H1 (cell line): ENCODE results near the gene OBSCN. TPM values are rescaled to one million over a fixed set of nuclear protein-coding genes. Genes with fewer than 3 reads are reported as not detected.

Source experiments
- BRCA1 ChIP-seq: IDR thresholded peaks from 2 replicates; pipeline ENCODE4 v1.6.1; 2012; ENCODE audit warnings: low read depth, low read length, improper control_type of control experiment
- CHD7 ChIP-seq: fragments of 300-600 bp; sonication (generic); IDR thresholded peaks from 2 replicates; pipeline ENCODE4 v1.7.1; 2012; ENCODE audit warnings: low read length, moderate library complexity, mild to moderate bottlenecking, inconsistent platforms; ENCODE audit not compliant: insufficient replicate concordance
- SIN3A ChIP-seq, 2 experiments: IDR thresholded peaks in 1 of 2; conservative IDR thresholded peaks in 1 of 2; 2 replicates each; pipeline ENCODE4 v1.6.1; 2011 to 2012; ENCODE audit warnings: low read length in 2 of 2, improper control_type of control experiment in 1 of 2, low read depth in 1 of 2, mild to moderate bottlenecking in 1 of 2
- SP4 ChIP-seq: IDR thresholded peaks from 2 replicates; pipeline ENCODE4 v1.6.1; 2012; ENCODE audit warnings: low read length, inconsistent platforms
- SRF ChIP-seq: IDR thresholded peaks from 2 replicates; pipeline ENCODE4 v1.6.1; 2011; ENCODE audit warnings: mild to moderate bottlenecking, low read depth, low read length, moderate library complexity
- TAF7 ChIP-seq: optimal IDR thresholded peaks from 2 replicates; pipeline ENCODE3; 2011; ENCODE audit warnings: low read depth, mild to moderate bottlenecking, inconsistent platforms, low read length, moderate library complexity, borderline replicate concordance
- polyA plus RNA-seq, 7 experiments: library from polyadenylated mRNA; depleted of rRNA in 3 of 7; stranded (reverse) in 5 of 7; unstranded in 2 of 7; fragments of >200 nt in 5 of 7; fragments of 200-250 nt in 2 of 7; gene quantifications; 1 replicate in 5 of 7; 2 replicates in 1 of 7; 4 replicates in 1 of 7; pipeline versions ENCODE4 v1.2.1 to v1.2.3, GENCODE V29; 2011 to 2013; ENCODE audit warnings: missing spikeins in 2 of 7, mixed read lengths in 2 of 7
- total RNA-seq: library from RNA; stranded (reverse); fragmentation: NEBNext Ultra II Directional; extraction: Animal tissue kit (Norgen Biotek cat#: 25700); gene quantifications from 2 replicates; pipeline ENCODE4 v1.2.1, GENCODE V29; 2021

The OBSCN gene
- total and polyA plus RNA-seq, 2 of the 8 experiments (the other 6 are each of a cell fraction or from before 2014, with no cell fraction given) = 7.5 to 28.4 TPM

- no peak for TF ChIP-seq CHD7
- TF ChIP-seq BRCA1 = no peak
- TF ChIP-seq SRF = no peak
- no peak for TF ChIP-seq SP4
- no peak for TF ChIP-seq TAF7
- no peak for TF ChIP-seq SIN3A (conservative IDR thresholded peaks at IDR 0.05 in 1 of 2, IDR thresholded peaks at IDR 0.05 in 1 of 2; ENCODE audit: low read depth in 1 of 2, low read length in 2 of 2)
These were observed 100.3 kb downstream of the OBSCN start (continued) for GRCh38 chr1:228308085-228308601.
